ENCODE results near the gene EPHA2.
"Not testable (repeated sequence)": the region's sequence is repeated elsewhere in the genome, so short reads cannot be mapped to it uniquely, and the experiment has no call there.

The EPHA2 gene

GRCh38 chr1:16112596-16113555, 43.0 kb downstream of the EPHA2 start:
- H3K4me3 ChIP-seq (ENCODE audit: low read length): no peak overlapping the region
- TF ChIP-seq ZNF274 (IDR thresholded peaks at IDR 0.05; ENCODE audit: low read depth, low read length): no peak

GRCh38 chr1:16111771-16112595, 43.9 kb downstream of the EPHA2 start:
- H3K4me3 ChIP-seq (ENCODE audit: low read length): no peak overlapping the region

GRCh38 chr1:16110884-16111283, 45.0 kb downstream of the EPHA2 start:
- no peak overlapping the region for H3K4me3 ChIP-seq (ENCODE audit: low read length)
- TF ChIP-seq ZNF274 (IDR thresholded peaks at IDR 0.05; ENCODE audit: low read depth, low read length): no peak

More at GRCh38 chr1:16111771-16112595, 43.9 kb downstream of the EPHA2 start:
- no peak for TF ChIP-seq ZNF274 (IDR thresholded peaks at IDR 0.05; ENCODE audit: low read depth, low read length)

- no peak for TF ChIP-seq ZNF274 (IDR thresholded peaks at IDR 0.05; ENCODE audit: low read depth, low read length)
- H3K4me3 ChIP-seq (ENCODE audit: low read length): no peak overlapping the region
These were observed 45.4 kb downstream of the EPHA2 start for GRCh38 chr1:16110456-16110855.

GRCh38 chr1:16109571-16109970, 46.3 kb downstream of the EPHA2 start:
- TF ChIP-seq ZNF274 (IDR thresholded peaks at IDR 0.05; ENCODE audit: low read depth, low read length): no peak
- H3K4me3 ChIP-seq (ENCODE audit: low read length): no peak overlapping the region

GRCh38 chr1:16107039-16107438, 48.8 kb downstream of the EPHA2 start:
- not testable (repeated sequence) for H3K4me3 ChIP-seq (ENCODE audit: low read length)

GRCh38 chr1:16101623-16102022, 54.2 kb downstream of the EPHA2 start:
- H3K4me3 ChIP-seq (ENCODE audit: low read length): no peak overlapping the region
- no peak for TF ChIP-seq ZNF274 (IDR thresholded peaks at IDR 0.05; ENCODE audit: low read depth, low read length)

- H3K4me3 ChIP-seq (ENCODE audit: low read length): no peak overlapping the region
- no peak for TF ChIP-seq ZNF274 (IDR thresholded peaks at IDR 0.05; ENCODE audit: low read depth, low read length)
These were observed 56.5 kb downstream of the EPHA2 start for GRCh38 chr1:16099412-16099811.

- no peak overlapping the region for H3K4me3 ChIP-seq (ENCODE audit: low read length)
- TF ChIP-seq ZNF274 (IDR thresholded peaks at IDR 0.05; ENCODE audit: low read depth, low read length): no peak
These were observed 60.4 kb downstream of the EPHA2 start for GRCh38 chr1:16095447-16095846.

GRCh38 chr1:16094453-16095158, 61.3 kb downstream of the EPHA2 start:
- TF ChIP-seq ZNF274 (IDR thresholded peaks at IDR 0.05; ENCODE audit: low read depth, low read length): no peak
- H3K4me3 ChIP-seq (ENCODE audit: low read length): no peak overlapping the region

- no peak overlapping the region for H3K4me3 ChIP-seq (ENCODE audit: low read length)
- TF ChIP-seq ZNF274 (IDR thresholded peaks at IDR 0.05; ENCODE audit: low read depth, low read length): no peak
These were observed 62.3 kb downstream of the EPHA2 start for GRCh38 chr1:16093611-16094010.

- no peak overlapping the region for H3K4me3 ChIP-seq (ENCODE audit: low read length)
These were observed 62.9 kb downstream of the EPHA2 start for GRCh38 chr1:16092923-16093511.

GRCh38 chr1:16092097-16092922, 63.6 kb downstream of the EPHA2 start:
- no peak for TF ChIP-seq ZNF274 (IDR thresholded peaks at IDR 0.05; ENCODE audit: low read depth, low read length)
- no peak overlapping the region for H3K4me3 ChIP-seq (ENCODE audit: low read length)

More at GRCh38 chr1:16092923-16093511, 62.9 kb downstream of the EPHA2 start:
- TF ChIP-seq ZNF274 (IDR thresholded peaks at IDR 0.05; ENCODE audit: low read depth, low read length): no peak

All from GM08714 (cell line).